Tongue (tissue), 2 donors: Measurements from ENCODE around the gene PRSS56. TPM values are rescaled to one million over a fixed set of nuclear protein-coding genes. Genes with fewer than 3 reads are reported as not detected.
A peak's percentile ranks its signal among the peaks of the same experiment; 100 is the strongest.

Source experiments
- DNase-seq: peaks from one replicate; pipeline ENCODE4 v3.0.0-alpha.2; 2015
- total RNA-seq: library from RNA; depleted of rRNA; stranded (reverse); fragments of >200 nt; gene quantifications from one replicate; pipeline ENCODE4 v1.2.3, GENCODE V29; 2014

The PRSS56 gene
- total RNA-seq, 1 donor from 2014 or later = 0.82 TPM

- no peak for DNase-seq
Observed at GRCh38 chr2:232573771-232574435, 53.7 kb downstream of the PRSS56 start.

GRCh38 chr2:232574674-232575403 is 54.7 kb downstream of the PRSS56 start:
- DNase-seq = peak; percentile 91

Other genes starting within 250 kb of the PRSS56 start
- not detected for gene ALPP, start 141.6 kb upstream of the PRSS56 start, total RNA-seq
- not detected for gene ALPG, start 113.5 kb upstream of the PRSS56 start, total RNA-seq
- not detected for gene ALPI, start 64.2 kb upstream of the PRSS56 start, total RNA-seq
- 0.31 TPM for gene ECEL1, start 32.6 kb upstream of the PRSS56 start, total RNA-seq
- 34.2 TPM for gene CHRND, start 5.8 kb downstream of the PRSS56 start, total RNA-seq
- 19.5 TPM for gene CHRNG, start 19.3 kb downstream of the PRSS56 start, total RNA-seq
- gene TIGD1, start 30.2 kb downstream of the PRSS56 start, total RNA-seq = 4.6 TPM
- 127 TPM for gene EIF4E2, start 30.3 kb downstream of the PRSS56 start, total RNA-seq
- 4.9 TPM for gene EFHD1, start 113.2 kb downstream of the PRSS56 start, total RNA-seq
- 102 TPM for gene GIGYF2, start 176.9 kb downstream of the PRSS56 start, total RNA-seq